ENCODE data around the gene DNAI4. TPM values are rescaled to one million over a fixed set of nuclear protein-coding genes. Genes with fewer than 3 reads are reported as not detected.
"Not testable (repeated sequence)": the region's sequence is repeated elsewhere in the genome, so short reads cannot be mapped to it uniquely, and the experiment has no call there.

Gene DNAI4
- total RNA-seq, 2 experiments from 2014 or later, result 0.80 to 3.7 TPM

DNA sequence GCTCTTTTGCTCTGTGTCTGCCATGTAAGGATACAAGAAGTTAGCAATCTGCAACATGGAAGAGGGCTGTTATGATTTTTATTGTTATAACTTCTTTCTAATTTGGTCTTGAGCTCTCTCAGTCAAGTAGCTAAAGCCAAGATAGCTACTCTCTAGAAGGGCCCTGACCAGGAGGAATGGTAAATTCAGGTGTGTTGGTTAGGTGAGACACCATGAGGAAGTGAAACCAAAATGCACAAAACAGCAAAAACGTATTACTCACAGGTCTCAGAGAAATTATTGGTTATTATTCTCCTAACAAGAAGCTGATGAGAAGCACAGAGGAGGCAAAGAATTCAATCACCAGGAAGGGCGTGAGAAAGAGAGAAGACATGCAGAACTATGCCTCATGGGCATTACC is 71.8 kb downstream of the DNAI4 start:
- Mint-ChIP-seq H3K27ac (no peak overlapping the region), H3K4me3 (no peak overlapping the region), H3K27me3 (no peaks in the 10 kb centered on the region), H3K9me3 (ENCODE audit: low read depth) (no peaks in the 10 kb centered on the region), H3K4me1 (no peaks in the 10 kb centered on the region), H3K36me3 (no peaks in the 10 kb centered on the region)
- no peak for ATAC-seq
- CTCF ChIA-PET, result no interaction called here
- DNase-seq, result no peak

DNA sequence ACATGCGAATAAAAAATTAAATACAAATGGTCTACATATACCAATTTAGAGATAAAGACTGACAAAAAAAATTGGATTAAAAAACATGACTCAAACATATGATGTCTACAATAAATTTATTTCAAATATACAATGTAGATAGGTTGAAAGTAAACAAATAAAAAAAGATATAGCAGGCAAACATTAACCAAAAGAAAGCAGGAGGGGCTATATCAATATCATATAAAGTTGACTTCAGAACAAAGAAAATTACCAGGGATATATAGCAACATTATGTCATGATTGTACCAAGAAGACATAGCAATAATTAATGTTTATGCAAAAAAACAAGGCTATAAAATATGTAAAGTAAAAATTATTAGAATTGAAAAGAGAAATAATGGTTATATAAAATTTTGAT is 73.7 kb downstream of the DNAI4 start:
- no peaks in the 10 kb centered on the region for H3K9me3 Mint-ChIP-seq (ENCODE audit: low read depth)
- no peaks in the 10 kb centered on the region for H3K27me3 Mint-ChIP-seq
- no peaks in the 10 kb centered on the region for H3K36me3 Mint-ChIP-seq
- DNase-seq (no peak), ATAC-seq (no peak)
- no peak overlapping the region for H3K27ac Mint-ChIP-seq
- no peak overlapping the region for H3K4me3 Mint-ChIP-seq
- CTCF ChIA-PET, result no interaction called here
- no peaks in the 10 kb centered on the region for H3K4me1 Mint-ChIP-seq

DNA sequence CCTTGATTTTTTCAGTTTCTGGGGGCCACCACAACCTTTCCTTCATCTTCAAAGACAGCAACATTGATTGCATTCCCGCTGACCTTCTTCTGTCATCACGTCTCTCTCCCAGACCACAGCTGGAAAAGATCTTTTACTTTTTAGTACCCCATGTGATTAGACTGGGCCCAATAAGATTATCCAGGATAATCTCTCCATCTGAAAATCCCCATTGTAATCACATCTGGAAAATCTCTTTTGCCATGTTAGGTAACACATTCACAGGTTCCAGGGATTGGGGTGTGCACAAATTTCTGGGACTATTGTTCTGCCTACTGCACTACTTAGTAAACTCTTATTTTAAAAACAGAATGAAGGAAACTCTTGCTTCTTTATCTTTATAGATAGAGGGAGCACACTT is 76.5 kb downstream of the DNAI4 start:
- ATAC-seq, result no peak
- Mint-ChIP-seq H3K27ac (no peak overlapping the region), H3K36me3 (no peaks in the 10 kb centered on the region), H3K9me3 (ENCODE audit: low read depth) (no peaks in the 10 kb centered on the region), H3K27me3 (no peaks in the 10 kb centered on the region), H3K4me1 (no peaks in the 10 kb centered on the region), H3K4me3 (no peak overlapping the region)
- CTCF ChIA-PET, result interaction anchor here (1.1 kb wide), 1 partner anchor 102 kb away, joined by 3 read pairs; no protein-coding TSS in a partner anchor
- no peak for DNase-seq

DNA sequence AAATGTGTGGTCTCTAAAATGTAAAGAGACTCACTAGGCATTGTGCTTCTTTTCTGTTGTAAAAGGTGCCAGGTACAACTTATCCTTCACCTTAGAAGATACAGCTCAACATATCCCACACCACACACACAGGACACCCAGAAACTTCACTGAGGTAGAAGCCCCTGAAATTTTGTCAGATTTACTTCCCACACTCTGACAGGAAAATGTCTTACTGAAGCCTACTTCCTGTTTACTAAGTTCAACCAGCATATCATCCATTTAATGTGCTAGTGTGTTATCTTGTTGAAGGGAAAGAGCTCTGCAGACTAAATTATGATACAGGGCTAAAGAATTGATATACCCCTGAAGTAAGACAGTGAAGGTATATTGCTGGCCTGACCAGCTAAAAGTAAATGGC is 83.7 kb downstream of the DNAI4 start:
- Mint-ChIP-seq H3K9me3 (ENCODE audit: low read depth) (no peaks in the 10 kb centered on the region), H3K27ac (peak overlapping the region; percentile 42), H3K27me3 (no peaks in the 10 kb centered on the region), H3K4me3 (no peak overlapping the region), H3K36me3 (no peaks in the 10 kb centered on the region), H3K4me1 (peaks cover 8% of the 10 kb centered on the region)
- CTCF ChIA-PET, result no interaction called here
- DNase-seq (no peak), ATAC-seq (no peak)

DNA sequence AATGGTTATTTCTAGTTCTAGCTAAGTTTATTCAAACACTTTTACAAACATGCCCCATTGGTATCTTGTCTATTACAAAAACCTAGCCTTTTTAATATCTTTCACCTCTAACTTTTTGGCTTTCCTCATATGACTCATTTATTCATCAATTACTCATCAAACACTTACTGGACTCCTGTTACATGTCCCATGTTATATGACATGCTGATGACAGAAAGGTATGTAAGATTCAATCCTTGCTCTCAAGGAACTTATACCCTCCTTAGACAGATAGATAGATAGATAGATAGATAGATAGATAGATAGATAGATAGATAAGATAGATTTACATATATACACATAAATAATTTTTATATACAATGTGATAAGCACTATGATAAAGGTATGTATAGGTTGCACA is 89.7 kb downstream of the DNAI4 start:
- Mint-ChIP-seq H3K4me1 (no peaks in the 10 kb centered on the region), H3K36me3 (no peaks in the 10 kb centered on the region), H3K27ac (no peak overlapping the region), H3K4me3 (no peak overlapping the region), H3K9me3 (ENCODE audit: low read depth) (no peaks in the 10 kb centered on the region), H3K27me3 (peaks cover 3% of the 10 kb centered on the region)
- DNase-seq (no peak), ATAC-seq (no peak)
- CTCF ChIA-PET, result no interaction called here

DNA sequence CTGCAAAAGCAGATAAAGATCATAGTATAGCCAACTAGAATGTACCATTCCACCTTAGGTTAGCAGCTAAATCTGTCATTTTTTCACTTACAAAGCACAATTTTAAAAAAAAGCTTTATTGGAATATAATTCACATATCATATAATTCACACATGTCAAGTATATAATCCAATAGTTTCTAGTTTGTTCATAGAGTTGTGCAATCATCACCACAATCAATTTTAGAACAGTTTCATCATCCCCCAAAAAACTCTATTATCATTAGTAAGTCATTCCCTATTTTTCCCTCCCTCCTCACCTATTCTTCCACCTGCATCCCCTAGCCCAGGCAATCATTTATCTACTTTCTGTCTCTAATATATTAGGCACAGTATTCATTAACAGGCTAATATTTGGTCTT is 91.5 kb downstream of the DNAI4 start:
- Mint-ChIP-seq H3K9me3 (ENCODE audit: low read depth) (no peaks in the 10 kb centered on the region), H3K4me3 (no peak overlapping the region), H3K4me1 (no peaks in the 10 kb centered on the region), H3K27me3 (peaks cover 3% of the 10 kb centered on the region), H3K27ac (no peak overlapping the region), H3K36me3 (no peaks in the 10 kb centered on the region)
- no peak for DNase-seq
- ATAC-seq, result no peak
- CTCF ChIA-PET, result no interaction called here

DNA sequence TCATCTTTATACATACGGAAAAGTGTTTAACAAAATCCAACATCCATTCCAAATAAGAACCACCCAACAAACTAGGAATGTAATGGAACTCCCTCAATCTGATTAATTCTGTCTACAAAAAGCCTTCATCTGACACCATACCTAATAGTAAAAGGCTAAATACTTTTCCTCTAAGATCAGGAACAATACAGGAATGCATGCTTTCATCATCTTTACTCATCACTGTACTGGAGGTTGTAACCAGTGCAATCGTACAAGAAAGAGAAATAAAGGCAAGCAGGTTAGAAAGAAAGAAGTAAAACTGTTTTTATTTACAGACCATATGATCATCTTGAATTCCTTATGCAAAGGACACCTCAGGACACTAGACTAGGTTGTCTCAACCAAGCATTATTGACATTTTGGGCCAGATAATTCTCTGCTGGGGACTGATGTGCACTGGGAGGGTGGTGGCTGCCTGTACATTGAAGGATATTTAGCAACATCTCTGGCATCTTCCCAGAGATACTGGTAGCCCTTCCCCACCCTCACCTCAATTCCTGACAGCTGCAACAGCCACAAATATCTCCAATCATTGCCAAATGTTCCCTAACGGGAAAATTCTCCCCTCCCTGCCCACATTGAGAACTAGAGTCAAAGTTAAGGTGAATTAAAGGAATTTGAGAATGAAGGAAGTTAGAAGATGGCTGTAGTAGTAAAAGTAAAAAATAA is 93.0 kb downstream of the DNAI4 start:
- CTCF ChIA-PET, result no interaction called here
- H3K4me1 Mint-ChIP-seq, result no peaks in the 10 kb centered on the region

DNA sequence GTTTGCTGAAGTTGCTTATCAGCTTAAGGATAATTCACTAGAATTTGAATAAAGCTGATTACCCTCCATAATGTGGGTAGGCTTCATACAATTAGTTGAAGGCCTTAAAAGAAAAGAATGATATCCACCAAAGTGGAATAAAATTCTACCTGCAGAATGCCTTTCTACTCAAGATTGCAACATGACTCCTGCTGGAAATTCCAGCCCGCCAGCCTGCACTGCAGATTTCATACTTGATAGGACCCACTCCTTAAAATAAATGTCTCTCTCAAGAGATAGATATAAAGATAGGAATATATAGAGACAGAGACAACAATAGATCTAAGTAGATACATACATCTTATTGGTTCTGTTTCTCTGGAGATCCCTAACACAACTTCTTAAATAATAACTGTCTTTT is 99.9 kb downstream of the DNAI4 start:
- no peak overlapping the region for H3K4me3 Mint-ChIP-seq
- ATAC-seq (no peak), DNase-seq (no peak)
- CTCF ChIA-PET, result no interaction called here
- no peaks in the 10 kb centered on the region for H3K9me3 Mint-ChIP-seq (ENCODE audit: low read depth)
- H3K27ac Mint-ChIP-seq, result no peak overlapping the region
- H3K36me3 Mint-ChIP-seq, result no peaks in the 10 kb centered on the region
- no peaks in the 10 kb centered on the region for H3K4me1 Mint-ChIP-seq
- no peaks in the 10 kb centered on the region for H3K27me3 Mint-ChIP-seq

More for the DNA sequence above, 93.0 kb downstream of the DNAI4 start:
- peaks cover 3% of the 10 kb centered on the region for H3K27me3 Mint-ChIP-seq
- no peaks in the 10 kb centered on the region for H3K9me3 Mint-ChIP-seq (ENCODE audit: low read depth)
- no peak for DNase-seq
- ATAC-seq, result no peak
- no peak overlapping the region for H3K27ac Mint-ChIP-seq
- no peaks in the 10 kb centered on the region for H3K36me3 Mint-ChIP-seq
- H3K4me3 Mint-ChIP-seq, result no peak overlapping the region

DNA sequence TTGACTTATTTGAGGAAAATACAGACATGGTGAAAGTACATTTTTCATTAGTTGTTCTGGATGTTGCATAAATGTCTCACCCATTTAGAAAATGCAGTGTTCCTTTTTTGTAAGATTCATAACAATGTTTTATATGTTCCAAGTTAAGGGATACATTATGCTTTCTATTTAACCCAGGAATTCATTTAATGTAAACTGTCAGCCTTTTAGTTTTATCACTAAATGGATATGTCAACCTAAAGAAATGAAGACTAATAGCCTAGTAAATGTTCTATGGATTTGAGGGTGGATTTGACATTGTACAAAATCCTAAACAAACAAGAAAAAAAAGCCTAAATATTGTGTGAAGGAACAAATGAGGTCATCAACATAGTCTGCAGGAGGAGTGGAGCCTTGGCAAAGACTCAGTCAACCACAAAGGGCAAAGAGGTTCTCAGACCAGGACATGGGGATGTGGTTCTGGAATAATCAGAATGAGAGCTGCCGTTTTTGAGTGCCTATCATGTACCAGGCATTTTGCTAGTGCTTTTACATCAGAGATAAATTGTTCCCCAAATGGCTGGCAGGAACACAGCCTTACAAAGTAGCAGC is 114.8 kb downstream of the DNAI4 start:
- Mint-ChIP-seq H3K4me3 (no peak overlapping the region), H3K4me1 (no peaks in the 10 kb centered on the region), H3K27me3 (no peaks in the 10 kb centered on the region), H3K27ac (no peak overlapping the region), H3K36me3 (no peaks in the 10 kb centered on the region), H3K9me3 (ENCODE audit: low read depth) (no peaks in the 10 kb centered on the region)
- no peak for ATAC-seq
- no peak for DNase-seq
- CTCF ChIA-PET, result no interaction called here

DNA sequence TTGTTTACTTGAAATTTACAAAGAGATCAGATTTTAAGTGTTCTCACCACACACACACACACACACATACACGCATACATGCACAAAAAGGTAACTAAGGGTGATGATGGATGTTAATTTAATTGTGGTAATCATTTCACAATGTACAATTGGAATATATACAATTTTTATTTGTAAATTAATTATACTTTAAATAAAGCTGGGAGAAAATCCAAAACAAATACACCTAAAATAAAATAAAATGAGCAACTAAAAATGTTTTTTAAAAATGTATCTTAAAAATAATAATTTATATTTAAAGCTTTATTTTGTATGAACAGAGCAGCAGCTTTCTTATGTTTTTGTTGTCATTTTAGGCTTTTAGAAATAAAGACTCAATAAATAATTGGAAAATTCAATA is 115.4 kb downstream of the DNAI4 start:
- H3K36me3 Mint-ChIP-seq, result no peaks in the 10 kb centered on the region
- ATAC-seq, result no peak
- H3K4me1 Mint-ChIP-seq, result no peaks in the 10 kb centered on the region
- H3K27me3 Mint-ChIP-seq, result peaks cover 2% of the 10 kb centered on the region
- no peaks in the 10 kb centered on the region for H3K9me3 Mint-ChIP-seq (ENCODE audit: low read depth)
- H3K4me3 Mint-ChIP-seq, result no peak overlapping the region
- CTCF ChIA-PET, result no interaction called here
- DNase-seq, result no peak
- H3K27ac Mint-ChIP-seq, result no peak overlapping the region

DNA sequence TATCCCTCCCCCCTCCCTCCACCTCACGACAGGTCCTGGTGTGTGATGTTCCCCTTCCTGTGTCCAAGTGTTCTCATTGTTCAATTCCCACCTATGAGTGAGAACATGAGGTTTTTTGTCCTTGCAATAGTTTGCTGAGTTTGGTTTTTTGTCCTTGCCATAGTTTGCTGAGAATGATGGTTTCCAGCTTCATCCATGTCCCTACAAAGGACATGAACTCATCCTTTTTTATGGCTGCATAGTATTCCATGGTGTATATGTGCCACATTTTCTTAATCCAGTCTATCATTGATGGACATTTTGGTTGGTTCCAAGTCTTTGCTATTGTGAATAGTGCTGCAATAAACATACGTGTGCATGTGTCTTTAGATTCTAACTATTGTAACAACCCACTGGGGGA is 128.8 kb downstream of the DNAI4 start:
- ATAC-seq; H3K9me3 Mint-ChIP-seq (ENCODE audit: low read depth); CTCF ChIA-PET; H3K27me3 Mint-ChIP-seq; H3K4me3 Mint-ChIP-seq; H3K4me1 Mint-ChIP-seq; H3K36me3 Mint-ChIP-seq; H3K27ac Mint-ChIP-seq; DNase-seq: not testable (repeated sequence)

DNA sequence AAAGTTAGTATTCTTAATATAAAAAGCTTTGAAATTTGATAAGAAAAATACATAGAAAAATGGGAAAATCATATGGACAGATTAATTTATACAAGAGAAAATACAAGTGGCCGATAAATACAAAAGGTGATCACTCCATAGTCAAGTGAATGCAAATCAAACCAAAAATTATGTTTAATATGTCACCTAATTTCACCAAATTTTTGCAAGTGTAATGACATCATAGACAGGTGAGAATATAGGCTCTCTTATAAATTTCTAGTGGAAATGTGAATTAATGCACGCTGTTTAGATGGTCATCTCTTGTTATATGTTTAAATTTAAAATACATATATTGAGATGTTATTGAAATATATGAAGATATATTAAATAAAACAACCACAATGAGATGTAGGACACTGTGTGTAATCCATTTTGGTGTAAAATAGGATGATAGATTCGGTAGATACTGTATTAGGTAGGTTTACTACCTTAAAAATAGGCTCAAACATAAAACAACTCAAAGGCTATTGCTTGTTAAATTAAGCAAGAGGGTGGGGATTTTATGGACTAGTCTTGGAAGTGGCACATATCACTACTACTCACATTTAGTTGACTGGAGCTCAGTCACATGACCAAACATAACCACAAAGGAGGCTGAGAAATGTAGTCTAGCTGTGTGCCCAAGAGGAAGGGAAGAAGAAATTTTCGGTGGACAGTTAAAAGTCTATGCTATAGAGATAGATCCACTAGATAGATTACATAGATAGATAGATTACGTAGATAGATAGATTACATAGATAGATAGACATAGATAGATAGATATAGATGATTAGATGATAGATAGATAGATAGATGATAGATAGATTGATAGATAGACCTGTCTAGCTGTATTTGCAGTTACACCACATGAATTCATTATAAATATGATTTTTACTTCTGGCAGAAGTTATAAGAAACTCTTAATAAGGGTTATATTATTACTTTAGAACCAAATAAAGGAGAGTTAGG is 132.7 kb downstream of the DNAI4 start:
- H3K4me1 Mint-ChIP-seq, result peaks cover 10% of the 10 kb centered on the region
- no peaks in the 10 kb centered on the region for H3K36me3 Mint-ChIP-seq
- H3K4me3 Mint-ChIP-seq, result no peak overlapping the region
- H3K27me3 Mint-ChIP-seq, result peaks cover under 1% of the 10 kb centered on the region
- H3K9me3 Mint-ChIP-seq (ENCODE audit: low read depth), result no peaks in the 10 kb centered on the region
- H3K27ac Mint-ChIP-seq, result no peak overlapping the region
- ATAC-seq, result no peak
- no peak for DNase-seq
- CTCF ChIA-PET, result interaction anchor here (1.6 kb wide), 1 partner anchor 12 kb away, joined by 3 read pairs; no protein-coding TSS in a partner anchor

DNA sequence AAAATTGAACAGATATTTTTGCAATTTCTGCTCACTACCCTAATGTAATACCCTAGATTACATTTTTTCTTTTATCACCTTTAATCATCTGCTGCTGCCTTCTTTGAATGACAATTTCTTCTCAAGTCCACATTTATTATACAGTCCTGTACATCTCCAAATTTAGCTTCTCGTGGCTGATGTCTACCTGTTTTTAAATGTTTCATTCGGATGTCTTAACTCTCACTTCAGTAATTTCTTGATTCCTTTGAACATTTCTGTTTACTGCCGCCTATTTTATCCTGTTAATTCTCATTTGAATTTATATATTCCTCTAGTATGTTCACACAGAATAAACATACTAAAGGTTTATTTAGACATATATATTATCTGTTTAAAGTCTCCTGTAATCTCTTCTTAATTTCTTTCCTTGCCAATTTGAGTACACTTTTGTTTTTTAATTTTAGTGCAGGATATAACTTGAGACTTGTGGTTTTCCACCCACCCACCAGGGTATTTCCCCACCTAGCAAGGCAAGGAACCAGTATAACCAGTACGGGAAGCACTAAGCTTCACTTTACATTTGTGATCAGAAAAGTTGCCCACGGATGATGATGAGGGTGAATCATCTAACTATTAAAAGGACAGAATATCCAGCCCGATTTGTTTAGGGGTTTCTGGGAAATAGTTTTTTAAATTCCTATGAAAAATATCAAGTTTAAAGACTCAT is 136.3 kb downstream of the DNAI4 start:
- Mint-ChIP-seq H3K27ac (no peak overlapping the region), H3K36me3 (no peaks in the 10 kb centered on the region), H3K4me1 (peaks cover 10% of the 10 kb centered on the region), H3K27me3 (peaks cover 3% of the 10 kb centered on the region), H3K4me3 (no peak overlapping the region), H3K9me3 (ENCODE audit: low read depth) (no peaks in the 10 kb centered on the region)
- CTCF ChIA-PET, result interaction anchor here (1.4 kb wide), 1 partner anchor 361 kb away, joined by 4 read pairs; no protein-coding TSS in a partner anchor
- ATAC-seq (peak; percentile 58), DNase-seq (peak; percentile 54)

All from activated CD8-positive, alpha-beta memory T cell treated with anti-CD3 and anti-CD28 coated beads, Interleukin-2, amount 10 ng/mL, durations not matched to agents 7 days and 5 days (primary cell).